ENCODE data around the gene ITIH4.
A peak's percentile ranks its signal among the peaks of the same experiment; 100 is the strongest.

The ITIH4 gene

DNA sequence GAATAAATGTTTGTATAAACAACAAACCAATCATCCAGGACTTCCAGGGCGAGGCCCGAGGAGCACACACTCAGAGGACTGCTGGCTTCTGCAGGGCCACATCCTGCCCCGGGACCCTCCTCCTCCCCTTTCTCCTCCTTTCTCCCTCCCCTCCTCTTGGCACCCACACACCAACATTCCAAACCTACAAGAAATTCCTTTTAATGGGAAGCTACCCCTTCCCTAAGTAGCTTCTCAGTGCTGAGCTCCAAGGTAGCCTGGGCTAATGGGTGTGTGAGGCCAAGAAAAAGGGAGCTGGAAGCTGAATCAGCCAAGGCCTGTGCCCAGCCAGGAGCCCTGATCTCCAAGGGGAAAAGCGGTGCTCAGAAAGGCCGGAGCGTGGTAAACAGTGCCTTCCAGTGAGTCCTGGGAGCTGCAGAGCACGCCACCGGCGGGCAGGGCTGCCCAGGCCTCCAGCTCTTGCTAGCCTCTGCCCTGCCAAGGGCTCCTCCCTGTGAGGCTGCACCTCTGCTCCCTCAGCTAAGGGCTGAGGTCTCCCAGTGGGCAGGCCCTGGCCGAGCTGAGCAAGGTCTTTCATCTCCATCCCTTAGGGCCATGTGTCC is 32.0 kb downstream of the ITIH4 start:
- DNase-seq (ENCODE audit: low spot score) = no peak

DNA sequence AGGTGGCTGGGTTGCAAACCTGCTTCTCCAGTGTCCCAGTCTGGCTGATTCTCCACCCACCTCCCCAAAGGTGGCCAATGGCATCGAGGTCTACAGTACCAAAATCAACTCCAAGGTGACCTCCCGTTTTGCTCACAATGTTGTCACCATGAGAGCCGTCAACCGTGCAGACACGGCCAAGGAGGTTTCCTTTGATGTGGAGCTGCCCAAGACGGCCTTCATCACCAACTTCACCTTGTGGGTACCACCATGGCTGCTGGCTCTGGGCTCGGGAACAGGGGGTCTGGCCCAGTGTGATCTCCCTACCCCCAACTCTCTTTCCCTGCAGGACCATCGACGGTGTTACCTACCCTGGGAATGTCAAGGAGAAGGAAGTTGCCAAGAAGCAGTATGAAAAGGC is 34.1 kb downstream of the ITIH4 start:
- no peak for DNase-seq (ENCODE audit: low spot score)

DNA sequence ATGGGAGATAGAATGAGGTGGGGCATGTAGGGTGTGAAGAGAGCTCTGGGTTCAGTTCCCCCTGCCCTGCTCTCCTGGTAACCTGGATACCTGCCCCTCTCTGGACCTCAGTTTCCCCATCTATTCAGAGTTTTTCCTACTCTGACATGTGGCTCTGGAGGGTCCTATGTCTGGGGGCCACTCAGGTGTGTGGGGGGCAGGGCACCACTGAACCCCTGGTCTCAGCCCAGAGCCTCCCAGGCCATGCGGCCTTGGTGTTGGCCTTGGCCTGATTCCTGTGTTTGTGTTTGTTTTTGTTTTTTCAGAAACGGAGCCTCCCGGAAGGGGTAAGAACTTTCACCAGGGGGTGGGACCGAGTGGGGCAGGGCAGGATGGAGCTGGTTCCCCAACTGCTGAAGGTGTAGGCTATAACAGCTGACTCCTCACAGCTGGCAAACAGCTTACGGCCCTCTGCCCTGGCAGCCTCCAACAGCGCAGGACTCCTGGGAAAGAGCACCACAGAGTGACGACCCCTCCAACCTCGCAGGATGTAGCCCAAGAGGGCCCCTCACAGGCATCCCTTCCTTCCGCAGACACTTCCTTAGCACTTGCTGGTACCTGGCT is 35.1 kb downstream of the ITIH4 start:
- no peak for DNase-seq (ENCODE audit: low spot score)

DNA sequence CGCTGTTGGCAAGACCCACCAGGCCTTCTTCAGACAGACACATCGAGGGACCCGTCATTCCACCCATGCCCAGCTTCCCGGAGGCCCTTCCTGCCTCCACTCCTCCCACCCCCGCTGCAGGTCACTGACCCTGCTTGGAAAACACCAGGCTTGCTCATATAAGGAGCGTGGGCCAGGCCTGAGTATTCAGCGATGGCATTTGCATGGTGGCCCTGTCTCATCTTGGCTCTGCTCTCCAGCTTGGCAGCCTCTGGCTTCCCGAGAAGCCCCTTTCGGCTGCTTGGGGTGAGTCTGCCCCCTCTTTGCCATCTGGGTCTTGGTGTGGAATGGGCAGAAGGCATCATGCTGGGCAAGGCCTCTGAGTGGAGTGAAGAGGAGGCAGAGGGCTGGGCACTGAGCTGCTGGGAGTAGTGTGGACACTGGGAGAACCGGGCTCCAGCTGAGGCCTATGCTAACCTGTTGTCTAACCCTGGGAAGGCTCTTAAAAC is 35.8 kb downstream of the ITIH4 start, which contains the start of gene ITIH3:
Gene ITIH3 (plus strand): TSS at position 185 of the 488 bp plus-strand sequence. CDS start 8 bp downstream, at position 193.
- DNase-seq (ENCODE audit: low spot score) = no peak

DNA sequence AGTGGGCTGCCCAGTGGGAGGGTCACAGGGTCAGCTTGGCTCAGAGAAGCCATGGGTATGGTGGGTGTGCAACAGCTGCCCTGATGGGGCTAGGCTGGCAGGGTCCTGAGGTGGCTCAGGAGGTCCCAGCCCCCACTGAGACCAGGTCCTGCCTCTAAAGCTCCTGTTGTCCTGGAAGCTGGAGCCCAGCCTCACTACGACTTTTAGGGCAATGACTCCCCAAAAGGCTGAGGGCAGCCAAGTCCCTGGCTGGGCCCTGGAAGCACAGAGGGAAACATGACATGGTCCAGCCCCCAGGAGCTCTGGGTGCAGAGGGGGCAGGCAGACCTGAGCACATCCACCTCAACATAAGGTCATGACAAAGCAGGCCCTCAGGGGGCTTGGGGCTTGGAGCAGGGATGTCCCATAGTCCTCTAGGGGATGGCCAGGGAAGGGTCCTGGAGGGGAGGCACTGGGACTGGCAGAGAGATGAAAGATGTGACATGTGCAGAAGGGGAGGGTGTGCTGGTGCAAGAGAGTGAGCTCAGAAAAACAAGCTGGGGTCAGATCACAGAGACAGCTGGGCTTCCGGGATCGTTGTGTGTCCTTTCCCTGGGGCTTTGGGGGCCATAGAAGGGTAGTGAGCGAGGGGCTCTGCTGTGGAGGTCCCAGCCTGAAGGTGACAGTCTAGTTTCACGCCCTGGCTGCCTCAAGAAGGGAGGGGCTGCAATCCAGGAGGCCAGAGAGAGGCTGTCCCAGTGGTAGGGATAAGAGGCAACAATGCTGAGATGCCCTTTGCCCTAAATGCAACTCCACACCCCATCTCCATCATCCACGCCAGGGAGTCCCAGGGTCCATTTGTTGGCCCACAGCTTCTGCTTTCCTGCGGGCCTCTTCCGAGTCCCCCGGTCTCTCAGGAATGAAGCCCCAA is 36.5 kb downstream of the ITIH4 start:
- no peak for DNase-seq (ENCODE audit: low spot score)

DNA sequence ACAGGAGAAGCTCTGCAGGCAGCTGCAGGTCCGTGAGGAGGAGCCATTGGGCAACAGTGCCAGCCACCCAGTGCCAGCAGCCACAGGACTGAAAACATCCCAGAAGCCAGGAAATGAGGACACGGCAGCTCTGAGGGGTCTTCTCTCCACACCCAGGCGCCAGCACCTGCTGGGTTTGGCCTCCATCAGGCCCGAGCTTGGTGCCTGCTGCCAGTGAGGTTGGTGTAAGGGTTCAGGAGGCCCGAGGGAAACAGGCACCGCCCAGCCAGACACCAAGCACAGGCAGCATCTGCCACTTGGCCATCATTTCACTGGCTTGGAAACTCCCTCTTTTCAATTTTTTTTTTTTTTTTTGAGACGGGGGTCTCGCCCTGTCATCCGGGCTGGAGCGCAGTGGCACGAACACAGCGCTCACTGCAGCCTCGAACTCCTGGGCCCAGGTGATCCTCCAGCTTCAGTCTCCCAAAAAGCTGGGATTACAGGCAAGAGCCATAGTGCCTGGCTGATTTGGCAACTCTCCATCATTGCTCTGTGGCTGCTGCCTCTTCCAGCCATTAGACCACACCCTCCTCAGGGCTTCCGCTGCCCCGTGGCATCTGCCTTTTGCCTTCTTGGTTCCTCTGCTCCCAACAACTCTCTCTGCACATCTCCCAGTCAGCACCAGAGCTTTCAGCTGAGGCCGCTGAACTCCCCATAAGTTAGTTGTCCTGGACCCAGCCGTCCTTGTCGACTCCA is 37.3 kb downstream of the ITIH4 start:
- DNase-seq (ENCODE audit: low spot score) = no peak

DNA sequence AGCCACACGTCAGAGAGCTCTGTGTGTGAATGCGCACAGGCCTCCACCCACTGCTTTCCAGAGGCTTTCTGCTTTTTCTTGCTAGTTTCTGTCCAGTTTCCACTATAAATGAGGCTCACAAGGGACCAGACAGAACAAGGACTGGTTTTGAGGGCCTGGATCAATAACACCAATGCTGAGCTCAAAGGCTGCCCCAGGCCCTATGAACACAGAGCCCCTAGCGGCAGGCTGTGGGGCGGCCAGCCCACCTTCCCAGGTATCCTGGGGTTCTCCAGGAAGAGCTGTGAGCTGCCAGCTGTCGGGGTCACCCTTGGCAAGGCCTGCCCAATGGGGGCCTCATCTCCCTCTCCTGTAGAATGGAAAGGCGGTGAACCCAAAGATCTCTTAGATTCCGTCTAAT is 38.1 kb downstream of the ITIH4 start:
- DNase-seq (ENCODE audit: low spot score) = no peak

DNA sequence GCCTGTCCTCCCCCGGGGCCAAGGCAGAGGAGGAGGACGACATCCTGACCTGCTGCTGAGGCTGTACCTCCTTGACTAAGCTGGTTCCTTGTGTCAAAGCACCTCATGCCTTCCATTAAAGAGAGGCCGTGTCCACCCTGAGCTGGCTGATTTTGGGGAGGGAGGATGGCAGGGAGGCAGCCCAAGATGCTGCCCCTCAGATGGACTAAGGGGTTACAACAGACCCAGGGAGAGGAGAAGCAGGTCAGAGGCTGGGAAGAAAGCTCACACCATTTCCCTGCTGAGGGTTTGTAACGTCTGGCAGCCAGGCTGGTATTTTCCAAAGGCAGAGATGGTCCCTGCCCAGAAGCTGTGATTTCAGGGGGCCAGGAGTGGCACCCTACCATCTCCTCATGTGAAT is 38.5 kb downstream of the ITIH4 start:
- DNase-seq (ENCODE audit: low spot score) = no peak

DNA sequence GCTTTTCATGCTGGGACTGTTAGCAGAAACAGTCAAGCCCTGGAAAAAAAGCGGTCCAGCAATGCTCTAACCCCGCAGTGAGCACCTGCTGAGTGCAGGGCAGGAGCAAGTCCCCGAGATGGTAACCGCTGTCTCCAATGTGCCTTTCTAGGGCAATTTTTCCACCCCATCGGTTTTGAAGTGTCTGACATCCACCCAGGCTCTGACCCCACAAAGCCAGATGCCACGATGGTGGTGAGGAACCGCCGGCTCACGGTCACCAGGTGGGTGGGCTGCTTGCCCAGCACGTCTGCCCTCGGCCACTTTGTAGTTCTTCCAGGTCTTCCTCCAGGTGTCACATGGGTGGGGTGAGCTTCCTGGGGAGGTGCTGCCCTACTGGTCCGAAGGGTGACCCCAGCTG is 39.1 kb downstream of the ITIH4 start:
- DNase-seq (ENCODE audit: low spot score) = no peak

DNA sequence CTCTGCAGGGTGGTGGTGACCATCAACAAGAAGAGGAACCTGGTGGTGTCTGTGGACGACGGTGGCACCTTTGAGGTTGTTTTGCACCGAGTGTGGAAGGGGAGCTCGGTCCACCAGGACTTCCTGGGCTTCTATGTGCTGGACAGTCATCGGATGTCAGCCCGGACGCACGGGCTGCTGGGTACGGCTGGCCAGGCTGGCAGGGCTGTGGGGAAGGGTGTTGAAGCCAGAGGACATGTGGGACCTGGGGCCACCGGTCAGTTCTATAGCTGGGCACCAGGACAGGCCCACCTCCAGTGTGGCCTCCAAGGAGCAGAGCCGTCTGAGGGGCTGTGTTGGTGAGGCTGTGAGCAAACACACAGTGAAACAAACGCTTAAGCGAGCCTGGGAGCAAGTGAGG is 39.7 kb downstream of the ITIH4 start:
- DNase-seq (ENCODE audit: low spot score) = no peak

DNA sequence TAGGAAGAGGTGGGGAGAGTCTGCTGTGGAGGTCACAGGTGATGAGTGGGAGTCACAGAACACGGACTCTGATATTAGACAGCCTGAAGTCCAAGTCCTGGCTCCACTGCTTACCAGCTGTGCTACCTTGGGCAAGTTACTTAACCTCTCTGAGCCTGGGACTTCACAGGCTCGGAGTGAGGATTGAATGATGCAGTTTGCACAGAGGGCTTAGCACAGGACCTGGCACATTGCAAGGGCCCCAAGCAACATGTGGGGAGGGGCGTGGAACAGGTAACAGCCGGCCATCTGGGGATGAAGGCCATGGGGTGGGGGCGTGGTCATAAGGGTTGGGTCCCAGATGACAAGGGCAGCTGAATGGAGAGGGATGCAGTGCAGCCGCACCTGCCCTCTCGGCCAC is 40.1 kb downstream of the ITIH4 start:
- DNase-seq (ENCODE audit: low spot score) = no peak

DNA sequence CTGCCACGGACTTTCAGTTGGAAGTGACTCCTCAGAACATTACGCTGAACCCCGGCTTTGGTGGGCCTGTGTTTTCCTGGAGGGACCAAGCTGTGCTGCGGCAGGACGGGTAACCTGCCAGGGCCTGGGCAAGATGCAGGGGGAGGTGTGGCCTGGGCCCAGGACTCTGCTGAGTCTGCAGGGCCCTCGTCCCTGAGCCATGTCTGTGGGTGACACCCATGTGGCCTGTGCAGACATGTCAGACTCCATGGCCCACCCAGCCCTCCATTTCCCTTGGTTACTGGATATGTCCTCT is 40.8 kb downstream of the ITIH4 start:
- DNase-seq (ENCODE audit: low spot score) = no peak

DNA sequence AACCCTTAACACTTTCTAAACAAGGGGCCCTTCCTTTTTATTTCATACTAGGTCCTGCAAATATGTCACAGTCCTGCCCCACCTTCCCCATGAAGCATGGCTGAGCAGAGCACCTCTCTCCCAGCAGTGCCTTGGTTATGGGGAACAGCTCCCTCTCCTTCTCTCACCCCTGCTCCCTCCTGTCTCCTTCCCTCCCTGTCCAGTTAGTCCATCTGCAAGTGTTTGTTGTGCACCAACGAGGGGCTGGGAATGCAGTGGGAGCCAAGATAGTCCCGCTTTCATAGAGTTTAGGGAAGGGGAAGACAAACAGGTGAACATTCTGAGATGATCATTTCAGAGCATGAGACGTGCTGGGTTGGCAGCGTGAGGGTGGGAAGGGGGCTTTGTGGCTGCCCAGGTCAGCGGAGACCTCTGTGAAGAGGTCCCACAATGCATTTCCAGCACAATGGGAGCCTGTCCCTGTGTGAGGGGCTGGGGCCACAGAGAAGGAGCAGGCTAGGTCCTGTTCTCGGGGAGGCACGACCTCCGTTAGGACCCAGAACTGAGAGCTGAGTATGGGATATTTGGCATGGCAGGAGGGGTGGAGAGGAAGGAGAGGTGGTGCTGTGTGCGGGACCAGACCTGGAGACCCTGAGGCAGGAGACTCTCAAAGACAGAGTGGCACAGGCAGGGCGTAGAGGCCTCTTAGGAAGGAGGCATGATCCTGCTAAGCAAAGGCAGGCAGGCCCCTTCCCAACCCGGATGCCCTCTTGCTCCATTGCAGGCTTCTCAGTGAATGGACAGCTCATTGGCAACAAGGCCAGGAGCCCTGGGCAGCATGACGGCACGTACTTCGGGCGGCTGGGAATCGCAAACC is 41.4 kb downstream of the ITIH4 start:
- no peak for DNase-seq (ENCODE audit: low spot score)

DNA sequence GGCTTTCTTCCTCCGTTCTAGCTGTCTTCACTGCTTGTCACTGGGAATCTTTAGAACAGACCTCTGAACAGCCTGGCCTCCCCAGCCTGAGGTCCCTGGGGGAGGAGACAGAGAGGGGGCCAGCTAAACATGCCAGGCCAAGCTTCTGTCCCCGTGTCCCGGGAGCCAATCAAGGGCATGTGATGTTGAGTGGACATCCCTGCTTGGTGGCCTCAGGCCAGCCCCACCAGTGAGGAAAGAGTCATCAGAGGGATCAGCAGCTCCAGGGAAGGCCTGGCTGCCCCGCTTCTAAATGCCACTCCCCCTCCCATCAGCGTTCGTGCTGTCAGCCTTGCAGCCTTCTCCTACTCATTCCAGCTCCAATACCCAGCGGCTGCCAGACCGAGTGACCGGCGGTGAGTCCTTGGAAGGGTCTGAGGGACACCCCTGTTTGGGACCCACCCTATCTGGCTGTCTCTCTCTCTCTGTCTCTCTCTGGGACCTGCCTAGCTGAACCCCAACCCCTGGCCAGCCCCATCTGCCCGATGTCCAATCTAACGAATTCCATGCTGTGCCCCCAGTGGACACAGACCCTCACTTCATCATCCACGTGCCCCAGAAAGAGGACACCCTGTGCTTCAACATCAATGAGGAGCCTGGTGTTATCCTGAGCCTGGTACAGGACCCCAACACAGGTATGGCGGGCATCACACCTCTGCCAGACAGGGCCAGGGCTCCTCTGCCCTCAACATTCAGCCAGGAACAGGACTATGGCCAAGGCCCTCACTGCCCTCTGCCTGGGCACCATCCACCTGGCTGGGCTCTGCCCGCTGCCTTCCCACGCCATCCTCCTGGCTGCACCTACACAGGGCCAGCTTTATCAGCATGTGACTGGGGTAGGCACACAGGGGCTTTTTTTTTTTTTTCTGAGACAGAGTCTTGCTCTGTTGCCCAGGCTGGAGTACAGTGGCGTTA is 42.5 kb downstream of the ITIH4 start:
- no peak for DNase-seq (ENCODE audit: low spot score)

DNA sequence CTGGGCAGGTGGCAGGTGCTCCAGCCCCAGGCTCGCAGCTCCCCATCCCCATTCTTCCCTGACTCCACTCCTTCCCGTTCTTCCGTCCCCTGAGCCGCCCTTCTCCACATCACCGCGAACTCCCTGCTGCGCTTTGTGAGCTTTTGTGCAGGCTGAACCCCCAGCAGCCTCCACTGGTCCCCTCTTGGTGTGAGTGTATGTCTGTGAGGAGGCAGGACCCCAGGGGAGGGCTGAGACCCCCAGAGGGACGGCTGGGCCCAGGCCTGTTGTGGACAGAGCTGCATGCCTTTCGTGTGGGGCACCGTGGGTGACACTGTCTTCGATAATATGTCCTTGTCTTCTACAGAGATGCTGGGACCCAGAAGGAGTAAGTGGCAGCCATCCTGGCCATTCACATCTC is 43.2 kb downstream of the ITIH4 start:
- no peak for DNase-seq (ENCODE audit: low spot score)

DNA sequence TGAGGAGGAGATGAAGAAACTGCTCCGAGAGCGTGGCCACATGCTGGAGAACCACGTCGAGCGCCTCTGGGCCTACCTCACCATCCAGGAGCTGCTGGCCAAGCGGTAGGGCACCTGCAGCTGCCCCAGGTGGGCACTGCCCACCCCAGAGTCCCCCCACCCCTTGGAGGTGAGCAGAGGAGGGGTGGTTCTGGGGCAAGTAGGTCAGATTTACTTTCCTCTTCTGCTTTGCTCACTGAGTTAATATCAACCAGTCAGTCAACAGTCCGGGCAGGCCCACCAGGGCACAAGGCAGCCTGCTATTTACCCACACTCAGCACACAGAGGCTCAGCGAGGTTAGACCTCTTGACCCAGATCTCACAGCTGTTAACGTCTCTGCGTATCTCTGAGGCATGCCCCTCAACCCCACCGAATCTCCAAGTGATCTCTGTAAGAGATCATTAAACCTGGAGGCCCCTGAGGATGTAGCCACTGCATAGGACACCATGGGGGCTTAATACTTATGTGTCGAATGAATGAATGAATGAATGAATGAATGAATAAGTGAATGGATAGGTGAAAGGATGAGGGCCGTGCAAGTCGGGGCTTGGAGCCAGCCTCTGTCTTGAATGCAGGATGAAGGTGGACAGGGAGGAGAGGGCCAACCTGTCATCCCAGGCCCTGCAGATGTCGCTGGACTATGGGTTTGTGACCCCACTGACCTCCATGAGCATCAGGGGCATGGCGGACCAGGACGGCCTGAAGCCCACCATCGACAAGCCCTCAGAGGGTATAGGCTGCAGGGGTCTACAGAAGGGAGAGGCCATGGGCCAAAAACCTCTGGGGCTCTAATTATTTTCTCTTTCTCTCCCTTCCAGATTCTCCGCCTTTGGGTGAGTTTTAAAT is 43.9 kb downstream of the ITIH4 start:
- DNase-seq (ENCODE audit: low spot score) = no peak

DNA sequence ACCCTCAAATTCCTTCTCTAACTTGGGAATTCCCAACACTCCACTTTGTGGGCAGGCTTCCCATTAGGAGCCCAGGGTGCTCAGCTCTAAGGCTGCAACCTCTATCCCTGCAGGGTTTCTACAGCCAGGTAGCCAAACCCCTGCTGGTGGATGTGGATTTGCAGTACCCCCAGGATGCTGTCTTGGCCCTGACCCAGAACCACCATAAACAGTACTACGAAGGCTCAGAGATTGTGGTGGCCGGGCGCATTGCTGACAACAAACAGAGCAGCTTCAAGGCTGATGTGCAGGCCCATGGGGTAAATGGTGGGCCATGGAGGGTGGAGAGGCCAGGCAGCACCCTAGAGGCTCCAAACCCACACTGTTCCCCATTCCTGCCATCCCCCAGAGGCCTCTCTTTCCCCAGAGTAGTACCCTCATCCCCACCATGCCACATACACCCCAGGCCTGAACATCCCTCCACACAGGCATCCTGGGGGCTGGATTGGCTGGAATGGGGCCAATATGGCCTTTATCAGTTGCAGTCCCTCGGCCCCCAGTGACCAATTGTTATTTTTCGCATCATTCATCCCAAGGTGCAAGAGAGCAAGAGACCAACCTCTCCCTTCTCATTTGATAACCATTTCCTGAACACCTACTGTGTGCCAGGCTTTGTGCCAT is 45.4 kb downstream of the ITIH4 start:
- DNase-seq (ENCODE audit: low spot score) = peak; percentile 46

DNA sequence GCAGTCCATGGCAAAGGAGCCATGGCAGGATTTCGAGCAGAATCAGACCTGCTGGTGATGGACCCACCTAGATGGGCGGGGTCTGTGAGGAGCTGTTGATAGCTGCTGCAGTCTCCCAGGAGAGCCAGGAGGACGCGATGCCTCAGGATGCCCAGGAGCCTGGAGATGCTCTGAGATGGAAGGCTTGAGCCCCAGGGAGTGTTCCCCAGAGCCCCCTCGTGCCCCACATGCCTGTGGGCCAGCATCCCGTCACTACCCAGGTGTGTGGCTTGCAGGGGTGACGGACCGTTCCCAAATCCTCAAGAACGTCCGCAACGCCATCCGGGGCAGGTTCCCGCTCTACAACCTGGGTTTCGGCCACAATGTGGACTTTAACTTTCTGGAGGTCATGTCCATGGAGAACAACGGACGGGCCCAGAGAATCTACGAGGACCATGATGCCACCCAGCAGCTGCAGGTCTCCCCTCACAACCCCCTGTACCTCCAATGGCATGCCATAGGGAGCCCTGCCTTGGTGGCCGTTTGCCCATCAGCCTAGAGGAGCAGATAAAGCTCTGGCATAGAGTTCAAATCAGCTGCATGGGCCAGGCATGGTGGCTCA is 46.4 kb downstream of the ITIH4 start:
- no peak for DNase-seq (ENCODE audit: low spot score)

DNA sequence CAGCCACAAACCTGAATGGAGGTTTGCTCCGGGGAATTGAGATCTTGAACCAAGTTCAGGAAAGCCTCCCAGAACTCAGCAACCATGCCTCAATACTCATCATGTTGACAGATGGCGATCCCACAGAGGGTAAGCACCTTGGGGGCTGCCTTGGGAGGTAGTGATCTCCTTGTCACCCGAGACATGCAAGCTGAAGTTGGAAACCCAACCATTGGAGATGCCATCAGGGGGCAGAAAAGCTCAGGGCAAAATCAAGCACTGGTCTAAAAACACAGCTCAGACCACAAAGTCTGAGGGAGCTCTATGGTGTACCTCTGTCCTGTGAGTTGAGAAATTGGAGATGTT is 47.3 kb downstream of the ITIH4 start:
- DNase-seq (ENCODE audit: low spot score) = no peak
